GM19328 (cell line): ENCODE results near the gene MEOX1.
"Not testable (repeated sequence)": the region's sequence is repeated elsewhere in the genome, so short reads cannot be mapped to it uniquely, and the experiment has no call there.

Experiments used
- ATAC-seq: cut with Tn5 transposase; IDR thresholded peaks from one replicate; pipeline ENCODE4 v1.9.1; 2021; ENCODE audit warnings: mild to moderate bottlenecking, moderate library complexity; ENCODE audit not compliant: unreplicated experiment

The MEOX1 gene

GRCh38 chr17:43619705-43620104 is 42.0 kb downstream of the MEOX1 start:
- no peak for ATAC-seq

GRCh38 chr17:43618276-43618675 is 43.4 kb downstream of the MEOX1 start:
- ATAC-seq: no peak

- ATAC-seq: no peak
Observed at GRCh38 chr17:43616852-43617251, 44.9 kb downstream of the MEOX1 start.

- no peak for ATAC-seq
Observed at GRCh38 chr17:43616421-43616820, 45.3 kb downstream of the MEOX1 start.

- no peak for ATAC-seq
Observed at GRCh38 chr17:43616029-43616351, 45.7 kb downstream of the MEOX1 start.

- ATAC-seq: no peak
Observed at GRCh38 chr17:43615330-43616028, 46.2 kb downstream of the MEOX1 start.

GRCh38 chr17:43614561-43614960 is 47.2 kb downstream of the MEOX1 start:
- no peak for ATAC-seq

GRCh38 chr17:43613917-43614316 is 47.8 kb downstream of the MEOX1 start:
- ATAC-seq: no peak

GRCh38 chr17:43612515-43612914 is 49.2 kb downstream of the MEOX1 start:
- ATAC-seq: no peak

- no peak for ATAC-seq
Observed at GRCh38 chr17:43611230-43611969, 50.3 kb downstream of the MEOX1 start.

GRCh38 chr17:43609613-43610385 is 51.9 kb downstream of the MEOX1 start:
- no peak for ATAC-seq

GRCh38 chr17:43608313-43608712 is 53.4 kb downstream of the MEOX1 start:
- no peak for ATAC-seq

GRCh38 chr17:43604549-43604948 is 57.2 kb downstream of the MEOX1 start:
- no peak for ATAC-seq

GRCh38 chr17:43603321-43603720 is 58.4 kb downstream of the MEOX1 start:
- no peak for ATAC-seq

GRCh38 chr17:43602556-43602955 is 59.2 kb downstream of the MEOX1 start:
- not testable (repeated sequence) for ATAC-seq

- ATAC-seq: no peak
Observed at GRCh38 chr17:43601280-43602039, 60.3 kb downstream of the MEOX1 start.

GRCh38 chr17:43599835-43600234 is 61.9 kb downstream of the MEOX1 start:
- no peak for ATAC-seq

GRCh38 chr17:43599046-43599395 is 62.7 kb downstream of the MEOX1 start:
- ATAC-seq: no peak

GRCh38 chr17:43598357-43599045 is 63.2 kb downstream of the MEOX1 start:
- no peak for ATAC-seq

- ATAC-seq: no peak
Observed at GRCh38 chr17:43597624-43598356, 63.9 kb downstream of the MEOX1 start.
